ENCODE data around the gene UBE2V1.
"Not testable (repeated sequence)": the region's sequence is repeated elsewhere in the genome, so short reads cannot be mapped to it uniquely, and the experiment has no call there.

UBE2V1 gene

DNA sequence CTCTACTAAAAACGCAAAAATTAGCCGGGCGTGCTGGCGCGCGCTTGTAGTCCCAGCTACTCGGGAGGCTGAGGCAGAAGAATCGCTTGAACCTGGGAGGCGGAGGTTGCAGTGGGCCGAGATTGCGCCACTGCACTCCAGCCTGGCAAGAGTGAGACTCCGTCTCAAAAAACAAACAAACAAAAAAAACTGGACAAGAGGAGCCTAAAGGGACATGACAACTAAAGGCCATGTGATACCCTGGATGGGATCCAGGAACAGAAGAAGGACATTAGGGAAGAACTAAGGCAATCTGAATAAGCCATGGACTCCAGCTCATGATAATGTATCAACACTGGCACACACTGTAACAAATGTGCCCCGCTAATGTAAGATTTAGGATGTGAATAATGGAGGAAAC, 24.8 kb upstream of the UBE2V1 start:
- DNase-seq (ENCODE audit: low spot score), result not testable (repeated sequence)

DNA sequence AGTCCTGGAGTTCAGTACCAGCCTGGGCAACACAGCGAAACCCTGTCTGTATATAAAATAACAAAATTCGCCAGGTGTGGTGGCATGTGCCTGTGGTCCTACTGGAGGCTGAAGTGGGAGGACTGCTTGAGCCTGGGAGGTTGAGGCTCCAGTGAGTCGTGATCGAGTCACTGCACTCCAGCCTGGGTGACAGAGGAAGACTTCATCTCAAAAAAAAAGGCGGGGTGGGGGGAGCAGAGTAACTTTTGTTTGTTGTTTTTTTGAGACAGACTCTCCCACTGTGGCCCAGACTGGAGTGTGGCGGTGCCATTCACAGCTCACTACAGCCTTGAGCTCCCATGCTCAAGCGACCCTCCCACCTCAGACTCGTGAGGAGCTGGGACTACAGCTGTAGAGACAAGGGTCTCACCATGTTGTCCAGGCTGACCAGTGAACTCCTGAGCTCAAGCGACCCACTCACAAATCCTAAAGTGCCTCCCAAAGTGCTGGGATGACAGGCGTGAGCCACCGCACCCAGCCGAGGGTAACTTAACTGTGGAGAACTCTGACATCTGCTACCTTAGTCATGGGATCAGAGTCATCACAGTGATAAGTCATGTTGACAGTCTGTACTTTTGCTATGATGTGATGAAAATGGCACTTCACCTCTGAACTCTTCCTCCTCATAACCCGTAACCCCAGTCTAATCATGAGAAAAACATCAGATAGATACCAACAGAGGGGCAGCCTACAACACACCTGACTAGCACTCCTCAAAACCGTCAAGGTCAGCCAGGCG, 24.1 kb upstream of the UBE2V1 start:
- no peak for DNase-seq (ENCODE audit: low spot score)

- DNase-seq (ENCODE audit: low spot score), result not testable (repeated sequence)
These were observed 22.2 kb upstream of the UBE2V1 start for GRCh38 chr20:50135157-50135556.

DNA sequence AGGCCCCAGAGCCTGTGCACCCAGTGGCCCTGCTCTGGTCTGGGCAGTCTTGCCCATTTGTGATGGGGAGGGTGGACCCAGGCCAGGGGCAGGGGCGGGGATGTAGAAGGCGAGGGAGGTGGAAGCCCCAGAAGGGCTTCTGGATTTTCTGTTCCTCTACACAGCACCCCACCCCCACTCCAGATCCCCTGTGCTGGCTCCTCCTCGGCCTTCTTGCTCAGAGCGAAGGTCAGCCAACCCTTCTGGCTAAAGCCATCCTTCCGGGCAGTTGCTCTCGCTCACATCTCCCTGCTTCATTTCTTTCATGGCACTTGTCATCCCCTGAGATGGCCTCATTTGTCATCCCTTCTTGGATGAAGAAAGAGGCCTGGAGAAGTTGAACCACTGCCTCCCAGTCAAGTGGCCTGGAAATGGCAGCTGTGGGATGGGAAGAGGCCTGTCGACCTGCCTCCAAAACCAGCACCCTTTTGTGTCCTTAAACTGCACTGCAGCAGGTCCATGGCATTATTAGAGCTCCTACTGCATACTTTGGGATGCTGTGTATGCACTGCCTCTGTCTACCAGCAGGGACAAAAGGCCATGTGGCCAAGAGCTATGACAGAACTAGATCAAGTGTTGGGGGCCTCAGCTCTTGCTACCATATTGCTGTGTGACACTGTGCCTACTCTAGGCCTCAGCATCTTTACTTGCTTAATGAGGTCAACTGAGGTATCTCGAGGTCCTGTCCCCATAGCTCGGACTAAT, 20.7 kb upstream of the UBE2V1 start:
- DNase-seq (ENCODE audit: low spot score), result no peak

- no peak for DNase-seq (ENCODE audit: low spot score)
These were observed 20.1 kb upstream of the UBE2V1 start for GRCh38 chr20:50133041-50133440.

- DNase-seq (ENCODE audit: low spot score), result peak; percentile 41
These were observed 18.0 kb upstream of the UBE2V1 start for GRCh38 chr20:50130995-50131394.

- peak; percentile 33 for DNase-seq (ENCODE audit: low spot score)
These were observed 17.4 kb upstream of the UBE2V1 start for GRCh38 chr20:50130356-50130723.

- peak; percentile 22 for DNase-seq (ENCODE audit: low spot score)
These were observed 16.9 kb upstream of the UBE2V1 start for GRCh38 chr20:50129662-50130355.

DNA sequence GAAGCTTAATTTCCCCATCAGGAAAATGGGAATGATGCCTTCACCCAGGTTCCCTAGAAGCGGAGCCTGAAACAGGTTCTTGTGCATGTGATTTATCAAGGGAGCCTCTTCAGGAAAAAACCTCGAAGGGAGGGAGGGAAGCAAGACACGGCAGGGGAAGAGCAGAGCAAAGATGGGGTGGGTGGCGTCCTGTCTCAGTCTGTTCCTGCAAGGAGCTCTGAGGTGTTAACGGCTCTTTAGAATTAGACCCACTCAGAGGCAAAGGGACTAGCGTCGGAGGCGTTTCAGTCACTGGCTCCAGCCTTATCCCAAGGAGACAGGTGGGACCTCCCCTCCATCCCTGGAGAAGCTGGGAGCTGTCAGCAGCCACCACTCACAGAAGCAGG, 15.6 kb upstream of the UBE2V1 start:
- DNase-seq (ENCODE audit: low spot score), result no peak

GRCh38 chr20:50127587-50128519, 14.9 kb upstream of the UBE2V1 start:
- DNase-seq (ENCODE audit: low spot score), result no peak

GRCh38 chr20:50126662-50127061, 13.7 kb upstream of the UBE2V1 start:
- DNase-seq (ENCODE audit: low spot score), result no peak

DNA sequence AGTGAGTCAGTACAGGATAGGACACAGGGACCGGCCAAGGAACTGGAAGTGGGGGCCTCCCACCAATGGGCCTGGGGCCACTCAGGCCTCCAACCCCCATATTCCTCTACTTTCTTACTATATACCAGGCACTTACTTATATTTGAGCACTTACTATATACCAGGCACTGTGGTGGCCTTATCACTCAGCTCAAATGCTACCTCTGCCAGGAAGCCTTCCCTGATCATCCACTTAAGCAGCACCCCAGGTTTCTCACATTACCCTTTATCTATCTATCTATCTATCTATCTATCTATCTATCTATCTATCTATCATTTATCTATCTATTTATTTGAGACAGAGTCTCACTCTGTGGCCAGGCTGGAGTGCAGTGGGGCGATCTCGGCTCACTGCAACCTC, 12.3 kb upstream of the UBE2V1 start:
- DNase-seq (ENCODE audit: low spot score), result no peak

DNA sequence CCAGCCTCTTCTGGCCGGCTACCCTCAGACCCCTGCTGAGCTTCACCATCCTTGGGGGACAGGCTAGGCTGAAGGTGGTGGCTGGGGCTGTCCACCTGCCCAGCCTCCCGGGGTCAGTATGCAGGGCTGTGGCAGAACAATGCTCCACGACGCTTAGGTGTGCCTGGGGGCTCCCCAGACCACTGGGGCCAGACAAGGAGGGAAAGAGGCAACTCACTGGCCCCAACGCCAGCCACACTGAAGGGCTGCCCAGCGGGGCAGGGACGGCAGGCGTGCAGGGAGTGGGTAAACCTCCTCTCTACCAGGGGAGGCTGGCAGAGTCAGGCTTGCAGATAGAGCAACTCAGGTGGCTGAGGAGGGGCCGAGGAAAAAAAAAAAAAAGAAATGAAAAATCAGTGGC, 11.5 kb upstream of the UBE2V1 start:
- no peak for DNase-seq (ENCODE audit: low spot score)

- DNase-seq (ENCODE audit: low spot score), result no peak
These were observed 10.5 kb upstream of the UBE2V1 start for GRCh38 chr20:50123418-50123817.

DNA sequence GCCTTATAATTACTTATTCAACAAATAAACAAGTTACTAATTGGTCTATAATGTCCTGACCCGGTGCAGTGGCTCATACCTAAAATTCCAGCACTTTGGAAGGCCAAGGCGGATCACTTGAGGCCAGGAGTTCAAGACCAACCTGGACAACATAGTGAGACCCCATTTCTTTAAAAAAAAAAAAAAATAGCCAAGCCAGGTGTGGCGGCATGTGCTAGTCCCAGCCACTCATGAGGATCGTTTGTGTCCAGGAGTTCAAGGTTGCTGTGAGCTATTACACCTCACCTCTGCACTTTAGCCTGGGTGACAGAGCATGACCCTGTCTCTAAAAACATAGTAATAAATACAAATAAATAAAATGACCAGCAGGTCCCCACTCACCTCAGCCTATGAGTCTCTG, 9.8 kb upstream of the UBE2V1 start:
- DNase-seq (ENCODE audit: low spot score), result no peak

GRCh38 chr20:50121858-50122271, 8.9 kb upstream of the UBE2V1 start:
- DNase-seq (ENCODE audit: low spot score), result peak; percentile 70

- DNase-seq (ENCODE audit: low spot score), result peak; percentile 71
These were observed 8.2 kb upstream of the UBE2V1 start for GRCh38 chr20:50120935-50121693.

- no peak for DNase-seq (ENCODE audit: low spot score)
These were observed 5.3 kb upstream of the UBE2V1 start for GRCh38 chr20:50118203-50118602.

DNA sequence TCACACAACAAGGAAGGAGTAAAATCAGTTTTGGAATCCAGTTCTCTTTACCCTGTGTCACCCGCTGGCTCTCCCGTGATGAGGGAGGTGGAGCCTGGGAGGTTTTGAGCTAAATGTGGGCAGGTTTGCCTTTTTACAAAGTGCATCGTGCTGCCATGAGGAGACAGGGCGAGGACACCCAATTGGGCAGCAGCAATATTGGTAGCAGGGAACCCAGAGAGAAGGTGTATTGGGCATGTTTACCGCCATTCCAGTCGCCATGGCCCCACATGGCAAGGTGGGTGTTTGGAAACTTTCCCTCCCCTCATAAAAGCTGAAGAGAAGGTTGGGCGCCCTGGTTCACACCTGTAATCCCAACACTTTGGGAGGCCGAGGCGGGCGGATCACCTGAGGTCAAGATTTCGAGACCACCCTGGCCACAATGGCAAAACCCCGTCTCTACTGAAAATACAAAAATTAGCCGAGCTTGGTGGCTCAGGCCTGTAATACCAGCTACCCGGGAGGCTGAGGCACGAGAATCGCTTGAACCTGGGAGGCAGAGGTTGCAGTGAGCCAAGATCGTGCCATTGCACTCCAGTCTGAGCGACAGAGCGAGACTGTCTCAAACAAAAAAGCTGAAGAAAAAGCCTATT, 3.5 kb upstream of the UBE2V1 start:
- DNase-seq (ENCODE audit: low spot score), result no peak

- peak; percentile 94 for DNase-seq (ENCODE audit: low spot score)
These were observed 2.8 kb upstream of the UBE2V1 start for GRCh38 chr20:50115591-50116367.
